CD4-positive, alpha-beta memory T cell (primary cell): ENCODE data around the gene WHRN. TPM values are rescaled to one million over a fixed set of nuclear protein-coding genes. Genes with fewer than 3 reads are reported as not detected.
A peak's percentile ranks its signal among the peaks of the same experiment; 100 is the strongest.

Experiments
- CTCF ChIA-PET: fragments of 350-600 bp; sonication (Branson Sonifier 250); formaldehyde crosslinking; loops from one replicate; lab custom pipeline; 2021; ENCODE audit warnings: inconsistent platforms; ENCODE audit not compliant: partially characterized antibody; lab: Charles Lee
- POLR2A ChIA-PET: fragments of 350-600 bp; sonication (Branson Sonifier 250); formaldehyde crosslinking; loops from one replicate; lab custom pipeline; 2021; ENCODE audit not compliant: partially characterized antibody; lab: Charles Lee
- DNase-seq, 5 donors: peaks; one replicate each; pipeline versions ENCODE4 v3.0.0 to v3.0.0-alpha.2; 2020 to 2022; ENCODE audit warnings: mixed read lengths in 1 of 5
- H3K27ac ChIP-seq: one replicate; pipeline ENCODE4 v1.7.0; 2013; ENCODE audit warnings: low read depth, low read length
- H3K27me3 ChIP-seq: 2 replicates; pipeline ENCODE4 v1.7.0; 2013; ENCODE audit warnings: mild to moderate bottlenecking, low read length, moderate library complexity; ENCODE audit not compliant: insufficient read depth
- H3K36me3 ChIP-seq: 2 replicates; pipeline ENCODE4 v1.7.0; 2013; ENCODE audit warnings: mild to moderate bottlenecking, low read length, moderate library complexity; ENCODE audit not compliant: insufficient read depth
- H3K4me1 ChIP-seq: 2 replicates; pipeline ENCODE4 v1.7.0; 2013; ENCODE audit warnings: mild to moderate bottlenecking, low read length, moderate library complexity; ENCODE audit not compliant: insufficient read depth
- H3K4me3 ChIP-seq, 2 donors: one replicate each; pipeline ENCODE4 v1.7.0; 2013; ENCODE audit warnings: low read length in 2 of 2, mild to moderate bottlenecking in 1 of 2
- H3K9me3 ChIP-seq, 2 donors: one replicate each; pipeline ENCODE4 v1.7.0; 2013; ENCODE audit warnings: low read length in 2 of 2, control low read depth in 1 of 2; ENCODE audit not compliant: control insufficient read depth in 1 of 2
- H3K27ac Mint-ChIP-seq, 7 donors: one replicate each; pipeline ENCODE4 v1.8.0; 2020 to 2021; ENCODE audit warnings: mixed read lengths in 7 of 7, mild to moderate bottlenecking in 6 of 7, inconsistent platforms in 3 of 7, moderate library complexity in 3 of 7
- H3K27me3 Mint-ChIP-seq, 2 donors: one replicate each; pipeline ENCODE4 v1.8.0; 2020 to 2021; ENCODE audit warnings: mixed read lengths in 2 of 2
- H3K36me3 Mint-ChIP-seq, 2 donors: one replicate each; pipeline ENCODE4 v1.8.0; 2020 to 2021; ENCODE audit warnings: mixed read lengths in 2 of 2, inconsistent platforms in 1 of 2, mild to moderate bottlenecking in 1 of 2
- H3K4me1 Mint-ChIP-seq, 4 donors: one replicate each; pipeline ENCODE4 v1.8.0; 2020 to 2021; ENCODE audit warnings: mixed read lengths in 4 of 4, mild to moderate bottlenecking in 1 of 4
- H3K4me3 Mint-ChIP-seq, 8 donors: one replicate each; pipeline ENCODE4 v1.8.0; 2020 to 2021; ENCODE audit warnings: mixed read lengths in 8 of 8, mild to moderate bottlenecking in 7 of 8, moderate library complexity in 6 of 8, inconsistent platforms in 3 of 8
- H3K9me3 Mint-ChIP-seq, 8 donors: one replicate each; pipeline ENCODE4 v1.8.0; 2020 to 2021; ENCODE audit warnings: mixed read lengths in 8 of 8, mild to moderate bottlenecking in 5 of 8, inconsistent platforms in 3 of 8, moderate library complexity in 1 of 8
- intact Hi-C: fragments of 100-400 bp; cut with micrococcal nuclease; formaldehyde crosslinking; loops from one replicate; pipeline ENCODE4 v1.15.1; 2023
- polyA plus RNA-seq, 2 donors: library from polyadenylated mRNA; unstranded; fragments of 300-500 nt; fragmentation: Illumina TruSeq; gene quantifications; one replicate each; pipeline ENCODE4 v1.2.3, GENCODE V29; 2021
- total RNA-seq, 2 experiments: library from RNA; stranded (reverse); gene quantifications; one replicate each; pipeline ENCODE4 v1.2.3, GENCODE V29; 2021

Gene WHRN
- total and polyA plus RNA-seq, 4 experiments from 2014 or later: 0.24 to 10.1 (median 5.0) TPM

DNA sequence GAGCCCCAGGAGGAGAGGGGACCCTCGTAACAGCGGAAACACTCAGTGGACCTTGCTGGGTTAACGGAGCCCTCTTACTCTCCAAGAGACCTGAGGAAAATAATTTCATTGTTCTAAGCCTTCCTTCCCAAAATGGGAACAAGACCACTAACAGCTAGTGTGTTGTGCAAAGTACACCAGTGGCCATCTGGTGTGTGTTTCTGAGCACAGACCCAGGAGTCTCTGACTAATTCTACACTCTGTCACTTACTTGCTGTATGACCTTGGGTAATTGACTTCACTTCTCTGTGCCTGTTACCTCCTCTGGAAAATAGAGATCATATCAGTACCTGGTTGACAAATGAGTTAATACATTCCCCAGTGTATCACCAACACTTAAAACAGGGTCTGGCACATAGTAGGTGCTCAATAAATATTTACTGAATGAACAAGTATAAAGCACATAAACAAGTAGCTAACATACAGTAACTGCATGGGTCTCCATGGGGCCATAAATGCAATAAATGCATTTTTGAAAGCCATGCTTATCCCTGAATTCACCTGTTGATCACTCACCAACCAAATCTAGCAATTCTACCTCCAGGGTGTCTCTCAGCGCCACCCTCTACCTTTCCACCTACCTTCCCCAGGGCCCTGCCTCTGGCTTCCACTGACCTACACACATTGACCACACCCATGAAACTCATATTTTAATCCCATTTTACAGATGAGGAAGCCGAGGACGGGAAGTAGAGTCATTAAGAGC lies 72.8 kb downstream of the WHRN start:
- intact Hi-C loops: no loop called here
- DNase-seq: no peak

GRCh38 chr9:114431770-114432169 lies 73.5 kb downstream of the WHRN start:
- no peak overlapping the region for H3K27ac ChIP-seq
- peaks cover 6% of the 10 kb centered on the region for H3K4me1 ChIP-seq
- ChIA-PET POLR2A (no interaction called here), CTCF (interaction anchor here (1.3 to 7.0 kb wide), 3 partner anchors 24 to 221 kb away, joined by 3 to 93 read pairs (median 11); no protein-coding TSS in a partner anchor)
- H3K27me3 ChIP-seq: no peaks in the 10 kb centered on the region
- intact Hi-C loops: no loop called here
- no peak for DNase-seq
- H3K4me3 Mint-ChIP-seq: no peak overlapping the region
- H3K9me3 ChIP-seq: no peaks in the 10 kb centered on the region
- no peaks in the 10 kb centered on the region for H3K27me3 Mint-ChIP-seq
- no peaks in the 10 kb centered on the region for H3K36me3 ChIP-seq
- no peaks in the 10 kb centered on the region for H3K9me3 Mint-ChIP-seq
- peaks cover 0 to 4% (median 2%) of the 10 kb centered on the region in 4 donors for H3K4me1 Mint-ChIP-seq
- H3K4me3 ChIP-seq: no peak overlapping the region
- no peaks in the 10 kb centered on the region for H3K36me3 Mint-ChIP-seq
- H3K27ac Mint-ChIP-seq: no peak overlapping the region

More for the DNA sequence above, 72.8 kb downstream of the WHRN start:
- Histone ChIP-seq H3K4me1 (peaks cover 6% of the 10 kb centered on the region), H3K4me3 (no peak overlapping the region), H3K9me3 (no peaks in the 10 kb centered on the region), H3K27me3 (no peaks in the 10 kb centered on the region), H3K27ac (no peak overlapping the region), H3K36me3 (no peaks in the 10 kb centered on the region)
- ChIA-PET CTCF (interaction anchor here (1.3 to 7.0 kb wide), 3 partner anchors 24 to 220 kb away, joined by 3 to 93 read pairs (median 11); no protein-coding TSS in a partner anchor), POLR2A (interaction anchor here (1.5 kb wide), 1 partner anchor 221 kb away, joined by 4 read pairs; no protein-coding TSS in a partner anchor)
- H3K4me1 Mint-ChIP-seq: peaks cover 0 to 4% (median 2%) of the 10 kb centered on the region in 4 donors
- no peak overlapping the region for H3K4me3 Mint-ChIP-seq
- no peaks in the 10 kb centered on the region for H3K36me3 Mint-ChIP-seq
- H3K27me3 Mint-ChIP-seq: no peaks in the 10 kb centered on the region
- H3K9me3 Mint-ChIP-seq: no peaks in the 10 kb centered on the region
- H3K27ac Mint-ChIP-seq: no peak overlapping the region

DNA sequence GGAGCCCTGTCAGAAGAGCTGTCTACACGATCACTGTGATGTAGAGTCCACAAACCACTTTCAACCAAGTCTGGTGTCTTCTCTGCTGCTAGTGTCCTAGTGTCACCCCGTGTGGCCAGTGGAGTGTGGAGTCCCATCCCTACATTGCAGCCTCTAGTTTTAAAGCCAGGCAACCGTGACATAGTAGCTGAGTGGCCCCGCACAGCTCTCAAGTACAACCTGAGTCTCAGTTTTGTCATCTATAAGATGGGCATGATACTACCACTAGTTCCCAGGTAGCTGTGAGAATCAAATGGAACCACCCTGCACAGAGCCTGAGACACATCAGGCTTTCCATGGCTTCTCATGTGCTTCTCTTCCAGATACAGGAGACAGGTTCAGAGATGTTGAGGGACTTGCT lies 74.3 kb downstream of the WHRN start:
- CTCF ChIA-PET: interaction anchor here (1.0 to 7.0 kb wide), 3 partner anchors 23 to 222 kb away, joined by 3 to 93 read pairs (median 4); no protein-coding TSS in a partner anchor
- no peaks in the 10 kb centered on the region for H3K9me3 Mint-ChIP-seq

GRCh38 chr9:114430457-114430856 lies 74.8 kb downstream of the WHRN start:
- Mint-ChIP-seq H3K36me3 (no peaks in the 10 kb centered on the region), H3K27me3 (no peaks in the 10 kb centered on the region), H3K4me1 (peaks cover 0 to 4% (median 2%) of the 10 kb centered on the region in 4 donors), H3K27ac (no peak overlapping the region), H3K9me3 (no peaks in the 10 kb centered on the region), H3K4me3 (no peak overlapping the region)
- Histone ChIP-seq H3K4me3 (no peak overlapping the region), H3K9me3 (no peaks in the 10 kb centered on the region), H3K36me3 (no peaks in the 10 kb centered on the region), H3K27me3 (no peaks in the 10 kb centered on the region), H3K4me1 (peaks cover 6% of the 10 kb centered on the region), H3K27ac (no peak overlapping the region)
- ChIA-PET CTCF (interaction anchor here (1.0 kb wide), 1 partner anchor 57 kb away, joined by 4 read pairs; no protein-coding TSS in a partner anchor), POLR2A (no interaction called here)
- intact Hi-C loops: no loop called here
- no peak for DNase-seq

More for the DNA sequence above, 74.3 kb downstream of the WHRN start:
- H3K27ac Mint-ChIP-seq: no peak overlapping the region
- Histone ChIP-seq H3K36me3 (no peaks in the 10 kb centered on the region), H3K27ac (no peak overlapping the region), H3K4me3 (no peak overlapping the region), H3K27me3 (no peaks in the 10 kb centered on the region), H3K4me1 (peaks cover 6% of the 10 kb centered on the region), H3K9me3 (no peaks in the 10 kb centered on the region)
- POLR2A ChIA-PET: no interaction called here
- H3K4me3 Mint-ChIP-seq: no peak overlapping the region
- no peaks in the 10 kb centered on the region for H3K36me3 Mint-ChIP-seq
- peaks cover 0 to 4% (median 2%) of the 10 kb centered on the region in 4 donors for H3K4me1 Mint-ChIP-seq
- no peak for DNase-seq
- intact Hi-C loops: no loop called here
- no peaks in the 10 kb centered on the region for H3K27me3 Mint-ChIP-seq

- peak overlapping the region in 2 of 7 donors; percentile 14 to 22 for H3K27ac Mint-ChIP-seq
- no peak for DNase-seq
- H3K36me3 Mint-ChIP-seq: no peaks in the 10 kb centered on the region
- Histone ChIP-seq H3K27me3 (no peaks in the 10 kb centered on the region), H3K9me3 (no peaks in the 10 kb centered on the region), H3K4me1 (peaks cover 6% of the 10 kb centered on the region), H3K4me3 (no peak overlapping the region), H3K36me3 (no peaks in the 10 kb centered on the region), H3K27ac (no peak overlapping the region)
- no peaks in the 10 kb centered on the region for H3K27me3 Mint-ChIP-seq
- intact Hi-C loops: no loop called here
- H3K9me3 Mint-ChIP-seq: no peaks in the 10 kb centered on the region
- ChIA-PET CTCF (interaction anchor here (4.0 kb wide), 1 partner anchor 25 kb away, joined by 17 read pairs; no protein-coding TSS in a partner anchor), POLR2A (no interaction called here)
- H3K4me3 Mint-ChIP-seq: no peak overlapping the region
- H3K4me1 Mint-ChIP-seq: peaks cover 0 to 4% (median 2%) of the 10 kb centered on the region in 4 donors
Observed at GRCh38 chr9:114429488-114429887, 75.8 kb downstream of the WHRN start.

DNA sequence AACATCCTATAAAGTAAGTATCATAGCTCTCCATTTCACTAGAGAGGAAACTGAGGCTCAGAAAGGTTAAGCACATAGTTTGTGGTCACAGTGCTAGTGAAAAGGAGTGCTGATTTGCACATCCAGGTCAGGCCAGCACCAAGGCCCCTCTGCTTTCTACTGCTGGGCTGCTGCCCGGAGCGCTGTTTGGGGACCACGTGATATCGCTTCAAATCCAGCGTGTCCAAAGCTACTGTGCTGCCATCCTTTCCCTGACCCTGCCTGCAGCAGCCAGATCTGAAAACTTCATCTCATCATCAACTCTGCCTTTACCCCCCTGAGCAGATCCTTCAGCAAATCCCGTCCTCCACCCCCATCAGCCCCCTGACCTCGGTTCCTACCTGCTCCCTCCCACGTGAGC lies 76.8 kb downstream of the WHRN start:
- Mint-ChIP-seq H3K9me3 (no peaks in the 10 kb centered on the region), H3K36me3 (no peaks in the 10 kb centered on the region), H3K4me1 (no peaks in the 10 kb centered on the region), H3K27me3 (no peaks in the 10 kb centered on the region), H3K27ac (no peak overlapping the region), H3K4me3 (no peak overlapping the region)
- Histone ChIP-seq H3K9me3 (no peaks in the 10 kb centered on the region), H3K4me1 (no peaks in the 10 kb centered on the region), H3K4me3 (no peak overlapping the region), H3K27ac (no peak overlapping the region), H3K36me3 (no peaks in the 10 kb centered on the region), H3K27me3 (no peaks in the 10 kb centered on the region)
- CTCF ChIA-PET: interaction anchor here (1.2 to 4.0 kb wide), 2 partner anchors 24 to 225 kb away, joined by 3 to 17 read pairs; no protein-coding TSS in a partner anchor
- no peak for DNase-seq
- POLR2A ChIA-PET: no interaction called here
- intact Hi-C loops: no loop called here

DNA sequence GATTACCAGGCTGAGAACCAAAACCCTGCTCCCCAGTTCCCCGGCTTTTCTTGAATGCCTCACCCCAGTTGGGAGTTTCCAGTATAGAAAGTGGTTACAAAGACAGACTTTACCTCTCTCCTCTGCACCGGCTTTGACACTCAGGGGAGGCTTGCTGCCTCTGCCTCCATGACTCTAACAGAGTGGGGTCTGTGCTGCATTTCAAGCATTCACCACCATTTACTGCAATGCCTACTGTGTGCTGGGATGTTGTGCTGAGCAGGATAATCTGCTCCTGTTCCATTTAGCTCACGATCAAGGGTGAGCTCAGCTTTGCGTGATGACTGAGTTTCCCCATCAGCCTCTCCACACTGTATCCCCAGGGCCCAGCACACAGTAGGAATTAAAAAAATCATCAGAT lies 77.6 kb downstream of the WHRN start:
- no peak overlapping the region for H3K27ac Mint-ChIP-seq
- Histone ChIP-seq H3K36me3 (no peaks in the 10 kb centered on the region), H3K4me3 (no peak overlapping the region), H3K27ac (no peak overlapping the region), H3K27me3 (no peaks in the 10 kb centered on the region), H3K4me1 (no peaks in the 10 kb centered on the region), H3K9me3 (no peaks in the 10 kb centered on the region)
- DNase-seq: no peak
- no peaks in the 10 kb centered on the region for H3K36me3 Mint-ChIP-seq
- intact Hi-C loops: no loop called here
- no peaks in the 10 kb centered on the region for H3K4me1 Mint-ChIP-seq
- H3K27me3 Mint-ChIP-seq: no peaks in the 10 kb centered on the region
- H3K4me3 Mint-ChIP-seq: no peak overlapping the region
- POLR2A ChIA-PET: no interaction called here
- no peaks in the 10 kb centered on the region for H3K9me3 Mint-ChIP-seq
- CTCF ChIA-PET: interaction anchor here (1.2 to 4.0 kb wide), 2 partner anchors 23 to 226 kb away, joined by 3 to 17 read pairs; no protein-coding TSS in a partner anchor
